Small intestine (tissue), 7 donors: Measurements from ENCODE around the gene HP1BP3. TPM values are rescaled to one million over a fixed set of nuclear protein-coding genes. Genes with fewer than 3 reads are reported as not detected.

ENCODE experiments used
- DNase-seq, 2 donors: peaks; one replicate each; pipeline versions ENCODE4 v3.0.0 to v3.0.0-alpha.2; 2013
- FAIRE-seq: peaks from 2 replicates; lab custom pipeline; 2012; peaks lifted over from hg19 to GRCh38; lab: Jason Lieb, UNC
- H3K27ac ChIP-seq, 3 donors: one replicate each; pipeline ENCODE4 v1.5.1; 2013; ENCODE audit warnings: low read length in 2 of 3, mild to moderate bottlenecking in 2 of 3, control low read depth in 1 of 3, inconsistent platforms in 1 of 3, low read depth in 1 of 3, moderate library complexity in 1 of 3
- H3K27me3 ChIP-seq, 3 donors: one replicate each; pipeline ENCODE4 v1.6.1; 2013; ENCODE audit warnings: low read length in 3 of 3, inconsistent platforms in 1 of 3; ENCODE audit not compliant: control insufficient read depth in 3 of 3, insufficient read depth in 3 of 3
- H3K36me3 ChIP-seq, 3 donors: one replicate each; pipeline ENCODE4 v1.6.1; 2013; ENCODE audit warnings: low read length in 3 of 3, inconsistent platforms in 1 of 3, low read depth in 1 of 3, mild to moderate bottlenecking in 1 of 3, moderate library complexity in 1 of 3; ENCODE audit not compliant: control insufficient read depth in 3 of 3, insufficient read depth in 2 of 3
- H3K4me1 ChIP-seq, 3 donors: one replicate each; pipeline ENCODE4 v1.6.1; 2013; ENCODE audit warnings: low read length in 2 of 3, inconsistent platforms in 1 of 3, low read depth in 1 of 3, mild to moderate bottlenecking in 1 of 3, moderate library complexity in 1 of 3; ENCODE audit not compliant: control insufficient read depth in 3 of 3, insufficient read depth in 2 of 3
- H3K4me3 ChIP-seq, 3 donors: one replicate each; pipeline ENCODE4 v1.5.1; 2013; ENCODE audit warnings: low read length in 3 of 3, control low read depth in 1 of 3, inconsistent platforms in 1 of 3, low read depth in 1 of 3, mild to moderate bottlenecking in 1 of 3, moderate library complexity in 1 of 3
- H3K9me3 ChIP-seq, 2 donors: one replicate each; pipeline ENCODE4 v1.6.1; 2013; ENCODE audit warnings: low read depth in 1 of 2, low read length in 1 of 2; ENCODE audit not compliant: control insufficient read depth in 2 of 2, insufficient read depth in 1 of 2
- WGBS, 3 donors: extraction: QIAGEN DNeasy Blood & Tissue Kit; methylation state at CpG; one replicate each; pipeline ENCODE4 v1.1.7; 2013; 5-methylcytosine and 5-hydroxymethylcytosine counted together
- polyA plus RNA-seq, 4 donors: library from polyadenylated mRNA; stranded (reverse) in 3 of 4; unstranded in 1 of 4; fragments of 200-250 nt in 3 of 4; fragments of 120-200 nt in 1 of 4; gene quantifications; one replicate each; pipeline versions ENCODE4 v1.2.1 to v1.2.3, GENCODE V29; 2013
- donor health status: healthy with polysubstance abuse.
- donor health status: control.
- donor health status: control.
- donor health status: Bipolar disorder and iron deficiency.
- donor health status: healthy.

HP1BP3 gene
- polyA plus RNA-seq, 4 donors = 56.4 to 241 (median 89.0) TPM

- no peak for FAIRE-seq
- peak overlapping the region; percentile 88 to 98 (median 91) for H3K27ac ChIP-seq
- H3K36me3 ChIP-seq = peaks cover 0 to 2% (median 0%) of the 10 kb centered on the region in 3 donors
- H3K9me3 ChIP-seq = no peaks in the 10 kb centered on the region
- peak; percentile 44 to 75 for DNase-seq
- H3K4me3 ChIP-seq = peak overlapping the region; percentile 73 to 98 (median 74)
- WGBS, 3 donors = 41 to 48% (median 45%) methylated on average over 22 of the region's 22 CpGs
- peaks cover 0 to 11% (median 9%) of the 10 kb centered on the region in 3 donors for H3K4me1 ChIP-seq
- no peaks in the 10 kb centered on the region for H3K27me3 ChIP-seq
Measured at GRCh38 chr1:20787840-20788795, 1.0 kb upstream of the HP1BP3 start.

GRCh38 chr1:20786253-20787028 is 666 bp downstream of the HP1BP3 start:
- no peaks in the 10 kb centered on the region for H3K27me3 ChIP-seq
- WGBS, 3 donors = 0 to 1% (median 0%) methylated on average over 60 to 102 of the region's 102 CpGs
- DNase-seq (peak; percentile 94 to 98), FAIRE-seq (no peak)
- H3K27ac ChIP-seq = peak overlapping the region; percentile 97 to 99 (median 99)
- H3K36me3 ChIP-seq = peaks cover 0 to 7% (median 0%) of the 10 kb centered on the region in 3 donors
- peaks cover 0 to 11% (median 9%) of the 10 kb centered on the region in 3 donors for H3K4me1 ChIP-seq
- no peaks in the 10 kb centered on the region for H3K9me3 ChIP-seq
- H3K4me3 ChIP-seq = peak overlapping the region; percentile 91 to 98 (median 94)

GRCh38 chr1:20785907-20786252 is 1.2 kb downstream of the HP1BP3 start:
- peak overlapping the region; percentile 91 to 98 (median 94) for H3K4me3 ChIP-seq
- WGBS, 3 donors = 0% methylated on average over 16 of the region's 16 CpGs
- peaks cover 0 to 7% (median 0%) of the 10 kb centered on the region in 3 donors for H3K36me3 ChIP-seq
- no peak for FAIRE-seq
- peak in 1 of 2 donors; percentile 36 for DNase-seq
- peak overlapping the region; percentile 87 to 99 (median 97) for H3K27ac ChIP-seq
- peaks cover 0 to 11% (median 9%) of the 10 kb centered on the region in 3 donors for H3K4me1 ChIP-seq
- no peaks in the 10 kb centered on the region for H3K27me3 ChIP-seq
- no peaks in the 10 kb centered on the region for H3K9me3 ChIP-seq

- no peaks in the 10 kb centered on the region for H3K4me1 ChIP-seq
- H3K4me3 ChIP-seq = no peak overlapping the region
- no peak overlapping the region for H3K27ac ChIP-seq
- H3K27me3 ChIP-seq = no peaks in the 10 kb centered on the region
- FAIRE-seq (no peak), DNase-seq (no peak)
- 84 to 93% (median 90%) methylated on average over 4 of the region's 4 CpGs for WGBS, 3 donors
- peaks cover 0 to 25% (median 11%) of the 10 kb centered on the region in 3 donors for H3K36me3 ChIP-seq
- no peaks in the 10 kb centered on the region for H3K9me3 ChIP-seq
Measured at GRCh38 chr1:20775700-20776099, 11.4 kb downstream of the HP1BP3 start.

GRCh38 chr1:20771780-20772179 is 15.3 kb downstream of the HP1BP3 start:
- no peaks in the 10 kb centered on the region for H3K27me3 ChIP-seq
- H3K36me3 ChIP-seq = peaks cover 7 to 41% (median 23%) of the 10 kb centered on the region in 3 donors

GRCh38 chr1:20770314-20771087 is 16.6 kb downstream of the HP1BP3 start:
- FAIRE-seq (no peak), DNase-seq (no peak)
- Histone ChIP-seq H3K4me3 (no peak overlapping the region), H3K36me3 (peaks cover 7 to 52% (median 25%) of the 10 kb centered on the region in 3 donors), H3K27ac (no peak overlapping the region), H3K4me1 (no peaks in the 10 kb centered on the region), H3K27me3 (no peaks in the 10 kb centered on the region), H3K9me3 (no peaks in the 10 kb centered on the region)
- 95 to 97% (median 97%) methylated on average over 6 of the region's 6 CpGs for WGBS, 3 donors

More at GRCh38 chr1:20771780-20772179, 15.3 kb downstream of the HP1BP3 start:
- Histone ChIP-seq H3K27ac (no peak overlapping the region), H3K4me3 (no peak overlapping the region), H3K4me1 (no peaks in the 10 kb centered on the region), H3K9me3 (no peaks in the 10 kb centered on the region)
- WGBS, 3 donors = 87 to 92% (median 90%) methylated on average over 3 of the region's 3 CpGs
- FAIRE-seq (no peak), DNase-seq (no peak)

GRCh38 chr1:20767271-20767670 is 19.8 kb downstream of the HP1BP3 start:
- no peak for DNase-seq
- H3K9me3 ChIP-seq = no peaks in the 10 kb centered on the region
- H3K4me3 ChIP-seq = no peak overlapping the region
- peaks cover 21 to 58% (median 26%) of the 10 kb centered on the region in 3 donors for H3K36me3 ChIP-seq
- no peak overlapping the region for H3K27ac ChIP-seq
- H3K4me1 ChIP-seq = no peaks in the 10 kb centered on the region
- H3K27me3 ChIP-seq = no peaks in the 10 kb centered on the region
- FAIRE-seq = no peak
